Endothelial cell of hepatic sinusoid (primary cell): Measurements from ENCODE around the gene PHTF2.
"Not testable (repeated sequence)": the region's sequence is repeated elsewhere in the genome, so short reads cannot be mapped to it uniquely, and the experiment has no call there.

Source experiments
- in situ Hi-C: cut with HindIII; loops from 2 replicates; pipeline ENCODE4 v1.10.0; 2017; ENCODE audit warnings: low sequenced_read_pairs

Gene PHTF2

DNA sequence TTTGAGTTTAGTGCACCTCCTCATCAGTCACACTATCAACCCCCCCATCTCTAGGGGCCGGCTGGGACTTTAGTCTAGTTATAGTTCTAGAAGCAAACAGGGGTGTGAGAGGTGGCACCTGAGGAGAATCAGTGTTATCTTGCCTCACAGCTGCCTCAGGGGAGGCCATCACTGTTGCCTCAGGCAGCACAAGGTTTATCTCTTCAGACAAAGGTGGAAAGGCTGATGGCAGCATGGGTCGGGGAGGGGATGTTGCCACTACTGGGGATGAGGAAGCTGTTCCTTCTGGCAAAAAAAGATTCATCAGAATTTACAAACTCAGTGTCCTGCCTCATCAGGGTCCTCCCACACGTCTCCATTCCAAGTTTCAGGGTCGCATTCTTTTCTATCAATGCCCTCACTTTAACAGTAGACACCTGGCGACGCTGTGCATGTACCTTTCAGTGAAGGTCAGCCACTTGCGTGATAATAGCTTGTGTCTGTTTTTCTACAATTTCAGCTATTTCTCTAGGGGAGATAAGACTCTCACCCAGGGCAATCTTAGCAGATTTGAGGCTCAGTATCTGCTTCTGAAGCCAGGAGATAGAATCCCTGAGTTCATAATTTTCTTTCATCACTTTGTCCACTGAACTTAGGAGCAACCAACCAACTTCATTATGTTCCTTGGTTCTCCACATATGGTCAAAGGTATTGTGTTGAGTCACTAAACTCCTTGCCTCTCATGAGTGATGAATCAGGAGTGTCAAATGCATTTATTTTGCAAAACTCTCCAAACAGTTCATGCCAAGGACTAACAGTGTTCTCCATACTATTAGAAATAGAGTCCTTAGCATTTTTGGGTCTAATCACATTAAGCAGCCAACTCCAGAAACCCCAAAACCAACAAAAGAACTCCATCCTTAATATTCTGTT, 75.1 kb downstream of the PHTF2 start:
- in situ Hi-C loops: not testable (repeated sequence)

DNA sequence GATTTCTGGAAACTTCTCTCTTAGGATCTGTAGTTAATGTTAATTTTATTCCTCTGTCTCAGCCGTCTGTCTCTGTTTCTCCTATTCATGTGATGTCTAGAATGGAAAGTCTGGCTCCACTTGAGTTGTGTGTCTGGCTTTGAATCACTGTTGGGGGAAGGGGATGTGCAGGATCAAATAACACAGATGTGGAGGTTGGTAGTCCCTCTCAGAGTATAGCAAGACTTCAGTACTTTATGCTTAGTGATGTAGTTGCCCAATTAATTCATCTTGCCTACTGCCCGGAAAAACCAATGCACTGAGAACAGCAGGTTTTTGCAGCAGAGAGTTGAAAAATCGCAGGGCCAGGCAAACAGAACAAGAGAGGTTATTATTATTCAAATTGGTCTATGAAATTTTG, 79.2 kb downstream of the PHTF2 start:
- in situ Hi-C loops: no loop called here

DNA sequence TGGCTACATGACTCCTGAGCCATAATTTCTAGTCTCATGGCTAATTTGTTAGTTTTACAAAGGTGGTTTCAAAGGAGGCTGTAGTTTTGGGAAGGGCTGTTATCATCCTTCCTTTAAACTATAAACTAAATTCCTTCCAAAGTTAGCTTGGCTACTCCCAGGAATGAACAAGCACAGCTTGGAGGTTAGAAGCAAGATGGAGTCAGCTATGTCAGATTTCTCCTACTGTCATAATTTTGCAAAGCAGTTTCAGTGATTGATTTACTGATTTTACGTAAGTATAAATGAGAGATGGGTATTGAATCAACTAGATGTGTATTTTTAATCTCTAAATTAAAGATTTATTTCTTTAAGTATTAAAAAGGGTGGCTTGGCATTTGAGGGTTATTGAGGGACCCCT, 79.9 kb downstream of the PHTF2 start:
- in situ Hi-C loops: no loop called here

- in situ Hi-C loops: no loop called here
Observed at GRCh38 chr7:77879272-77879671, 80.7 kb downstream of the PHTF2 start.

GRCh38 chr7:77881871-77882270, 83.3 kb downstream of the PHTF2 start:
- in situ Hi-C loops: no loop called here

- in situ Hi-C loops: no loop called here
Observed at GRCh38 chr7:77885155-77885554, 86.6 kb downstream of the PHTF2 start.

GRCh38 chr7:77887567-77887966, 89.0 kb downstream of the PHTF2 start:
- in situ Hi-C loops: no loop called here

- in situ Hi-C loops: no loop called here
Observed at GRCh38 chr7:77888998-77889397, 90.4 kb downstream of the PHTF2 start.

GRCh38 chr7:77893813-77894212, 95.2 kb downstream of the PHTF2 start:
- in situ Hi-C loops: no loop called here

DNA sequence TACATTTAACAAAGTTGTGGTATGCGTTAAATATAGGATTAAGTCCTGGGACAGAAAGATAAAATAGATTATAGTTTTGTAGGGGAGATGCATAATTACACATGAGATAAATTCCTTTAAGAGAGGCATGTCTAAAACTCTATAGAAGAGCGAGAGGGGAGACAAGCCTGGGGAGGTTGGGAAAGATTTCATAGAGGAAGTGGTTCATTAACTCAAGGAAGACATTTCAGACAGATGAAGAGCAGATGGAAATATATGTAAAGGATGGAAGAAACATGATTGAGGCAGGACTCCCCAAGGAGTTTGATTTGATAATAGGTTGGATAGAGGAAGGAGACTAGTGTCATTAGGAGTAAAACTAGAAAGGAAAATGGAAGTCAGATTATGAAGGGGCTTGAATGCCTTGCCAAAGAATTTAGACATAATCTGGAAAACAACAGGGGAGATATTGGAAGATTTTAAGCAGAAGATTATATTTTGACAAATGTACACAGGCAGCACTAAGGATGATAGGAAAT, 96.1 kb downstream of the PHTF2 start:
- in situ Hi-C loops: no loop called here

DNA sequence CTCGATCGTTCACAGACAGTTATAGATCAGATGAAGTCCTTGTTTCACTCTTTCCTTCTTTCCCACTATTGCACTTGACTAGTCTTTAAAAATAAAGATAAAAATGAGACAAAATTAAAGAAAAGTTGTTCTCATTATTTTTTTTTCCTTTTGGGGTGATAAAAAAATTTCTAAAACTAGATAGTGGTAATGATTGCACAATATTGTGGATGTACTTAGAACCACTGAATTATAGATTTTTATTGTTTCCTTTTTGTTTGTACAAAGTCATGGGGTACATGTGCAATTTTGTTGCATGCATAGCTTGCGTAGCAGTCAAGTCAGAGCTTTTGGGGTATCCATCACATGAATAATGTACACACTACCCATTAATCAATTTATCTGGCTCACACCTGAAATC, 97.3 kb downstream of the PHTF2 start:
- in situ Hi-C loops: no loop called here

GRCh38 chr7:77897004-77897547, 98.5 kb downstream of the PHTF2 start:
- in situ Hi-C loops: no loop called here

DNA sequence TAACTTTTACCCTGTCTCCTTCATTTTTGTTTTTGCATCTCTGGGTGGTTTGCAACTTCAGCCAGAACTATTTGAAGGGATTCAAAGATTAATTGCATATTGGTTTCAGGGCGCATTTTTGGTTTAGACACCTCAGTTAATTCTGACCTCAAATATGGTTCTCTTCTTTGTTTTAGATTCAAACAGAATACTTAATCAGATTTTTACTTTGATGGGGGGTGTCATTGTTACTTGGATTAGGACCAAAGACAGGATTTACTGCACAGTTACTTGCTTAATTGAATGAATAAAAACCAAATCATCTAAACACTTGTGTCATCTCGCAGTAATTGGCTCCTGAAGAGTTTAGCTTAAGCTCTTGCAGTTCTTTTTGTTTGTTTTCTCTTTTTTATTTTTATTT, 100.9 kb downstream of the PHTF2 start:
- in situ Hi-C loops: no loop called here

- in situ Hi-C loops: no loop called here
Observed at GRCh38 chr7:77903597-77903996, 105.0 kb downstream of the PHTF2 start.

- in situ Hi-C loops: no loop called here
Observed at GRCh38 chr7:77904252-77904651, 105.7 kb downstream of the PHTF2 start.

DNA sequence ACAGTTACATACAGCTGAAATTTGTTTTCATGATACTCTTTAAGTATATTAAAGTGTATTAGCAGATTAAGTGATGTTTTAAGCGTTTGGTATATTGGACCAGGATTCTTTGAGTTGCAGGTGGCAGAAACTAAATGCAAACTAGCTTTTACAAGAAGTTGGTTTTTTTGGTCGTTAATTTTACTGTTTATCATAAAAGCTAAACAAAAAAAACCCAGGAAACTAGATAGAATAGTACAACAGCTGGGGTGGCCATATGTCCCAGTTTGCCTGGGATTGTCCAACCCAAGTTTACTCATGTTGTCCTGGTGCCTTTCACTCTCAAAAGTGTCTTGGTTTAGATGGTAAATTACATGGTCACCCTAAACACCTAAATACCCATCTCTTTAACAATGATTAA, 108.7 kb downstream of the PHTF2 start:
- in situ Hi-C loops: no loop called here

DNA sequence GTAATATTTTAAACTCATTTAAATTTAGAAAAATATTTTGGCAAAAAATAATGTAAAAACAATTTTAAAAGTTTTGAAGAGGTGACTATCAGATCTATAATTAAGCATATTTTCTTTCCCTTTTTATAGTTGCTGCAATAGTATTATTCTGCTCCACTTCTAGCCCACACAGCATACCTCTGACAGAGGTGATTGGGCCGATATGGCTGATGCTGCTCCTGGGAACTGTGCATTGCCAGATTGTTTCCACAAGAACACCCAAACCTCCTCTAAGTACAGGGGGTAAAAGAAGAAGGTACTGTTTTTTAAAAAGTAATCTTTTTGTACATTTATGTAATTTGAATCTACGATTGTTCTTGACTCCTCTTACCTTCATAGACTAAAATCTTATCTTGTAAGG, 110.1 kb downstream of the PHTF2 start:
- in situ Hi-C loops: no loop called here

DNA sequence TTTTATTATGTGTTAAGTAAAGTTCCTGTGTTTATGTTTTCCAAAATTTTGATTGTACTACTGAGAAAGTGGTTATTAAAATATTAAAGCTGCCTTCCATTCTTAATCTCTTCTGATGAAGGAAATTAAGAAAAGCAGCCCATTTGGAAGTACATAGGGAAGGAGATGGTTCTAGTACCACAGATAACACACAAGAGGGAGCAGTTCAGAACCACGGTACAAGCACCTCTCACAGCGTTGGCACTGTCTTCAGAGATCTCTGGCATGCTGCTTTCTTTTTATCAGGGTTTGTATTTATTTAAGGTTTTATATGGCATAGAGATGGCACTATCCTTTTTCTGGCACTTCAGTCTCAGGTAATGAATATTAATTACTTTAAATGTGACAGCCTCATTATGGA, 111.6 kb downstream of the PHTF2 start:
- in situ Hi-C loops: no loop called here

GRCh38 chr7:77912293-77912692, 113.7 kb downstream of the PHTF2 start:
- in situ Hi-C loops: no loop called here

- in situ Hi-C loops: no loop called here
Observed at GRCh38 chr7:77913977-77914607, 115.5 kb downstream of the PHTF2 start.

DNA sequence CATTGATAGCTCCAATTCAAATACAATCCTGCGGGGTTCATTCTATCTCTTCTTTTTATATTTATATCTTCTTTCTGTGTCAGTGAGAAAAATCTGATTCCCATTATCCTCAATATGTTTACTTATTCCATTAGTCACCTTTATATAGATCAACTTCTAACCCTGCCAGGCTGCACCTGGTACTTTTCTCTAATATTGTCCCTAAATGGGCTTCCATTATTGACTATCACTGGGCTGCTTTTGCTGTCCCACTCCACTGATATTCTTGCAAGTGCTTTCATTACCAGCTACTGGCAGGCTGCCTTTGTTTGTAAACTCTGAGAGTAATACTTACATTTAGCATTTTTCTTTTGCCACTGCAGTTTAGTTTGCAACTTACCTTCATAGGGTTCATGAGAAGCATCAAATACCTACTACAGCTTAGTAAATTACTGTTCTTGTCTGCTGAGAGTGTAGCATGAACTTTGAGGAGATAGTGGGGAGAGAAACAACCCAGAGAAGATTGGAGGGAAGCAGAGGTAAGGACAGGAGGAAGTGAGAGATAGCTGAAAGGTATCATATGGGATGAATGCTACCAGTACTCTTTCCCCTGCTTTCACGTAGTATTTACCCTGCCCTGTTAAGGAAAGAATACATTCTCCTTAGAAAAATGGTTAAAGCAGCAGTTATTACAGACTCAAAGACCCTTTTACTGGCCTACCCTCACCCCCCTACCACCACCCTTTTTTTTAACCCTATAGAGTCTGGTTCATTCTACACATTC, 119.1 kb downstream of the PHTF2 start:
- in situ Hi-C loops: no loop called here
